T47D (cell line): ENCODE data around the gene LITAF.

ENCODE experiments used
- DNase-seq, 2 experiments: peaks; one replicate each; pipeline versions ENCODE4 v3.0.0 to v3.0.0-alpha.2; 2011 to 2012; ENCODE audit warnings: low read depth in 1 of 2, low spot score in 1 of 2
- JUND ChIP-seq: IDR thresholded peaks from 2 replicates; pipeline ENCODE4 v1.6.1; 2012; ENCODE audit warnings: low read depth
- in situ Hi-C: cut with HindIII; loops from 2 replicates; pipeline ENCODE4 v1.10.0; 2016; ENCODE audit warnings: low sequenced_read_pairs, low pct_unique_long_range_greater_than_20kb

Gene LITAF

DNA sequence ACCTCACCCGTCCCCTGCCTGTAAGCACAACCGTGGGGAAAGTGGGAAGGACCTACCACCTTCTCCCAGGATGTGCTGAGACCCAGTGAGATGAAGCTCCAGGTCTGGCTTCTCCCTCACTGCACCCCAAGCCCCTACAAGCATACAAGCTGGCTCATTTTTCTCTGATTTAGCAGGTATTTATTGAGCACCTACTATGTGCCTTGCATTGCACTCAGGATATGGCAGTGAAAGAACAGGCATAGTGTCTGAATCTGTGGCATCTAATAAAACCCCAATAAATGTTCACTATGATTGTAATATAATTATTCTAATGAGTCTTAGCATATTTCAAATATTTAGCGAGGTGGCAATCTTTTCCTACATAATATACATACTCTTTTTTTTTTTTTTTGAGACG is 84.5 kb downstream of the LITAF start:
- no peak for TF ChIP-seq JUND
- in situ Hi-C loops: no loop called here
- no peak for DNase-seq

DNA sequence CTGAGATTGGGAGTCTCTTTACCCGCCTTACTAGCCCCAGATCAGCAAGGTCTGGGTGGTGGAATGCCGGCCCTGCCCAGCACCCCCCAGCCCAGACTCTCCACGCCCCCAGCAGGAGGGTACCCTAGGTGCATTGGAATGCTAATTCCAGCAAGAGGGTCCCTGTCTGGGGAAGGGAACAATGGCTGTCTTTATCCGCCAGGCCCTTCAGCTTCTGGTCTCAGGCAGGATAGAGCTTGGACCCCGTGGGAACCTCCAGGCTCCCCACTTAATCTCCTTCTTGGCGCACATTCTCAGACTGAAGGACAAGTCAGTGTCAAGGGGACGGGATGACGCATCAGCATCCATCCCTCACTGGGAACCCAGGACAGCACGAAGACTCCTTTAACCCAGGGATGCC is 85.1 kb downstream of the LITAF start:
- no peak for DNase-seq
- TF ChIP-seq JUND: no peak
- in situ Hi-C loops: no loop called here

DNA sequence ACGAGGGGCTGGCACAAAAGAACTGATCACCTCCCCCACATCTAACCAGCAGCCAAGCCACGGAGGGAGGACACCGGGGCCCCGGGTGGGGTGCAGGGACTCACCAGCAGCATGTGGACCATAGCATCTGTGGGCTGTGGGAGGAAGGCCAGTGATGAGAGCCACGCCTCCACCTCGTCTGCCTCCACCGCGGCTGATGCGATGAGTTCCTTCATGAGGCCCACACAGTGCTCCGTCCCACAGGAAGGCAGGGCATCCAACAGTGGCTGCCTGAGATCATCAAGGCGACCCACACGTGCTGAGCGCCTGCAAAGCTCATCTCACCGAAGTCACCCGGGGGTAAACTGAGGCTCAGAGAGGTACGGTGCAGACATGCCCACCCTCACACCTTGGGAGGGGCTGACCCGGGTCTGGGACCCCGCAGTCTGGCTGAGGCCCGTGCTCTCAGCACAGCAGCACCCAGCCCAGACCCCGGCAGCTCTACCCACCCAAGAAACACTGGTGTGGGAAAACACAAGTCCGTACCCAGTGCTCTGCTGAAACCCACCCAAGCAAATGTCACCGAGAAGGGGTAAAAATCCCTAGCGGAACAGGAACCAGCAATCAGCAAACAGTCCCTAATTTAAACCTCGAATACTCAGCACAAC is 85.9 kb downstream of the LITAF start:
- no peak for TF ChIP-seq JUND
- DNase-seq: no peak
- in situ Hi-C loops: no loop called here

DNA sequence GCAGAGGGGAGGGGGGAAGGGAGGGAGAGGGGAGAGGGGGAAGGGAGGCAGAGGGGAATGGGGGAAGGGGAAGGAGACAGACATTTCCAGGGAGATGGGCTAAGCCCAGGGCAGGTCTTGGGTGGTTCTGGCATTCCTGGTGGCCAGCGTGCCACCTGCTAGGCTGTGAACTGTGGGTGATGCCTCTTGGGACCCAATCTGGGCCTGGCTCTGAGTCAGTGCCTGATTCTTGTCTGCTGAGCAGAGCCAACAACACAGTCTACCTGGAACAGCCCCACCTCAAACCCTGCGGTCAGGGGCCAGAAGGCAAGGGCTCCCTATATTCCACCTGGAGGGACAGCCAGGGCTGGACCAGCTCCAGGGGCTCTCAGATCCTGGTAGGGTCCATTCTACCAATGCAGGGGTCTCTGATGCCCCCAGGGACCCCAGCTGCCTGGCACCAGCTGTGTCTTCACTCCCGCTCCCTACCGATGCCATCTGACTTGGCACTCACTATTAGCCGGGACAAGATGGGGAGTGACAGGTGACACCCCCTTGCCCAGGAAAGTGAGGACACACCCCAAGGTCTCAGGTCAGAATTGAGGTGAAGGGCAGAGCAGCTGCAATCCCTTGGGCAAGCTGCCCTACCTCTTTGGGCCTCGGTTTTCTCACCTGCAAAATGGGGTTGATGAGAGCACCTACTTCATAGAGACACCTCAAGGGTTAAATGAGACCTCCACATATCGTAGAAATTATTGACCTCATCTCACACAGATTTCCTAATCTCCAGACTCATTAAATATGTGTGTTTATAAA is 87.2 kb downstream of the LITAF start:
- in situ Hi-C loops: no loop called here
- peak in 1 of 2 experiments; percentile 39 for DNase-seq
- TF ChIP-seq JUND: no peak

DNA sequence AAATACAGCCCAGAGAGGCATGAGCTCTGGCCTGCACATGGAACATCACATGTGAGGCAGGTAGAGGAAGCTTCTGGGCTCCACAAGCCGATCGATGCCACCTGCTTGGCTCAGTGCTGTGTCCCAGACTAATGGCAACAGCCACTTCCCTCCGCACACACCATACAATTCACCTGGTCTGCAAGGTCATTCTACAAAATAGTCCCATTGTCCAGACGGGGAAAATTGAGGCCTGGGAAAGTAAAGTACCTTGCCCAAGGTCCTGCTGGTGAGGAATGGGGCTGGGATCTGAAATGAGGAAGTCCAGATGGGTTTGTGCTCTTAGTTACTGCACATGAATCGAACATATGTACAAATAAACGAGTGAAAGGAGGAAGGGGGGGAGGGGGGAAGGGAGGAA is 88.0 kb downstream of the LITAF start:
- DNase-seq: no peak
- in situ Hi-C loops: no loop called here
- TF ChIP-seq JUND: no peak

DNA sequence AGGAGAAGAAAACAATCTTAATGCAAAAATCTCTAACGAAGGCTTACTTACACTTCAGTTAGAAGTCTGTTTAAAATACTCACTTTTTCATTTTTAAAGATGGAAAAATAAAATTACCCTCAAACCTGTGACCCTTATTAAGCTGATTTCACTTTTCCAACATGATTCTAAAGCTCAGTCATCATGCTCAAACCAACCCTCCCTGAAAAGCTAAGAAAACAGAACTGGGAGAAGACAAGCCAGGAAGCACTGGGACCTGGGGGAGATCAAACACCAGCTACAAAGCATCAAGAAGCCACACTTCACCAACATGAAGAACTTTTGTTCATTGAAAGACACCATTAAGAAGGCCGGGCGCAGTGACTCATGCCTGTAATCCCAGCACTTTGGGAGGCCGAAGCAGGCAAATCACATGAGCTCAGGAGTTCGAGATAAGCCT is 88.8 kb downstream of the LITAF start:
- peak in 1 of 2 experiments; percentile 62 for DNase-seq
- TF ChIP-seq JUND: no peak
- in situ Hi-C loops: no loop called here
